GM18499 (cell line): Measurements from ENCODE around the gene MITF.

Experiments
- ATAC-seq: cut with Tn5 transposase; IDR thresholded peaks from one replicate; pipeline ENCODE4 v1.9.1; 2021; ENCODE audit warnings: moderate number of reproducible peaks; ENCODE audit not compliant: insufficient read depth, unreplicated experiment

The MITF gene

DNA sequence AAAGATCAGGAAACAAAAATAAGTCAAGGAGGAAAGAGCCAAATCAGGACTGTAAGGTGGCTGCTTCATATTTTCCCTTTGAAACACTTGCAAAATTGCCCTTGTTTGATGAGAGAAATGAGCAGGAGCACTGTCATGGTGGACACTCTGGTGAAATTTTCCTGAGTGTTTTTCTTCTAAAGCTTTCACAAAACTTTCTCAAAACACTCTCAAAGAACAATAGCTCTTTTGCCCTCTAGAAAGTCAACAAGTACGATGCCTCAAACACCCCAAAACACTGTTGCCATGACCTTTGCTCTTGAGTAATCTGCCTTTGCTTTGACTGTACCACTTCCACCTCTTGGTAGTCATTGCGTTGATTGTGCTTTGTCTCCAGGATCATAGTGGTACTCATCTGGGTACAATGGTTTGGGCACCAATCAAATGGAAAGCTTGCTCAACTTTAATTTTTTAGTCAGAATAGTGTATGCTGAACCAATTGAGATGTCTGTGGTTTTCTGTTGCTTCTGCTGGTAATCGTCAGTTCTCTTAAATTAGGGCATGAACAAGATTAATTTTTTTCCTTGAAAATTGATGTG, 13.2 kb upstream of the MITF start:
- ATAC-seq: no peak

DNA sequence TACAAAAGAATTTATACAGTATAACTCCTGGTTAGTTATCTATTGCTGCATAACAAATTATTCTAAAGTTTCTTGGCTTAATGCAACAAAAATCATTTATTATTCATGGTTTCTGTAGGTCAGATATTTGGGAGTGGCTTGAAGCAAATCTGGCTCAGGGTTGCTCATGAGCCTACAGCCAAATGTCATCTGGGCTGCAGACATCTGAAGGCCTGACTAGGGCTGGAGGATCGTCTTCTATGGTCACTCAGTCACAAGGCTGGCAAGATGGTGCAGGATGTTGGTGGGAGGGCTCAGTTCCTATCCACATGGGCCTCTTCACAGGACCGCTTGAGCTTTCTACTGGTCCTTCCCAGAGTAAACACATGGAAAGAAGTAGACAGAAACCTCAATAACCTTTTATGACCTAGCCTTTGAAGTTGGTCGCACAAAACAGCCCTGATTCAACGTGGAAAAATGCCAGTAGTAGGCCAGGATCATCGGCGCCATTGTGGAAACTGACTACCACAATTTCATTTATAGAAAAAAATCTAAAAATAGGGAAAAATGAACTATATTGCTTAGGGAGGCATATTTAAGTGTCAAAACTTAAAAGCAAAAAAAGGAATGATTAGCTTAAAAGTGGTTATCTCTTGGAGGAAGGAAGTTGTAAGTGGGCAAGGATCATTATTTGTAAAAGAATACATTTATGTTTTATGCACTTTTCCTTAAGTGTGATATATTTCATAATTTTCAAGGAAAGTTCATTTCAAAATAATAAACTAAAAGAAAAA, 9.9 kb upstream of the MITF start:
- no peak for ATAC-seq

DNA sequence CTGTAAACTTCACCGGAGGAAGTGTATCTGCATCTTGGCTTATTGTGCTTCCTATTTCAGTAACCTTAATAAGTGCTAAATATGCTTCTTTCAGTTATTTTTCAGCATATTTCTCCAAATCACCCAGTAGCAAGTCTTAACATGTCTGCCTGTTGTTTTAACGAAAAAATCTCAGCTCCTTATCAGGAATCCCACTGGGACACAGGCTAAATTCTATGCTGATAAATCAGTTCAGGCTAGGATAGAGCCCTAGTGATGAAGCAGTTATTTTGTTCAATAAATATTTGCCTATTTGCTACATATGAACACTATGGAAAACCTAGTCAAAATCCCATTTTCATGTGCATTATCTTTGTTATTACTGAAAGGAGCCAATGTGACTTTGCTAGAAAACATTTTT, 8.2 kb upstream of the MITF start:
- ATAC-seq: no peak

DNA sequence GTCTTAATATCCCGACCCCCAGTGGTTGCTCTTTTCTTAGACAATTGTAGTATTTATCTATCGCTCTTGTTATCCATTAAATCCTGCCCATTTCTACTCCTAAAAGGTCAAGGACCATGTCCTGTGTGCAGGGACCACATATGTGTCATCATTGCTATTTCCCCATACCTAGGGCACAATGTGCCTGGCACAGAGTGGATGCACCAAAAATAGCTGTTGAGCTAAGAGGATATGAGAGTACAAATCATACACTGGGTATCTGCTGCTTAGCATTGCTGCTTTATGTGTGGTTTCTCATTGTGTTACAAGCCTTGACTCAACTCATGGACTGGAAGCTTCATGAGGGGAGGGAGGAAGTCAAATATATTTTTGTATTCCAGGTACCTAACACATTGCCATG, 3.4 kb upstream of the MITF start:
- ATAC-seq: no peak

DNA sequence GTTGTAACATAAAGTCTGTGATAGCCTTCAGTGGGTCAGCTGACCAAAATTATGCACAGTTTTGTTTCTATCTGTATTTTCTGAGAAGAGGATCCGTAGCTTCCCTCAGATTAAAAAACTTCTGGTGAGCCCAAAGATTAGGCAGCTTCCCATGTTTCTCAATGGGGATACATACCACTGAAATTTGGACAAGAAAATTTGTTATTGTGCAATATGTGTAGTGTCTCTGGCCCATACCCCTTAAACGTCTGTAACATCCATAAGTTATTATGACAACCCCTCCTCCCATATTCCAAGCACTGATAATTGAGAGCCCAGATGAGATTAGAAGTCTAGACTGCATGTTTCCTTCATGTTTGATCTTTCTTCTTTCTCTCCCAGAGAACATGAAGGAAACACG, 1.9 kb upstream of the MITF start:
- ATAC-seq: no peak

DNA sequence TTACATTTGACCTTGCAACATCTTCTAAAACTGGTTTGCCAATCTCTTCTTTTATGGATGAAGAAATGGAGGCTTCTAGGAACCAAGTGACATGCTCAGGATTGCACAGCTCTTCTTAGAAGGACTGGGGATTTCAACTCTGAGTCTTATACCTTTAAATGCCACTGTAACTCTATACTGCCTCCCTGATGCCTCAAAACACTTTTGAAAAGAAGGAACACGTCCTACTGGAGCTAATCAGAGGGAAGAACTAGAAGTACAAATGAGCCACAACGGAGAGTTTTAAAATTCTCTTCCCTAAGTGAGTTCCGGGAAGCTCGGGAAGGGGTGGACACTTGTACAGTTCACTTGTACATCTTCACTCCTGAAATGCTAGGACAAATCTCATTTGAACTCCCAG, 949 bp upstream of the MITF start:
- no peak for ATAC-seq

DNA sequence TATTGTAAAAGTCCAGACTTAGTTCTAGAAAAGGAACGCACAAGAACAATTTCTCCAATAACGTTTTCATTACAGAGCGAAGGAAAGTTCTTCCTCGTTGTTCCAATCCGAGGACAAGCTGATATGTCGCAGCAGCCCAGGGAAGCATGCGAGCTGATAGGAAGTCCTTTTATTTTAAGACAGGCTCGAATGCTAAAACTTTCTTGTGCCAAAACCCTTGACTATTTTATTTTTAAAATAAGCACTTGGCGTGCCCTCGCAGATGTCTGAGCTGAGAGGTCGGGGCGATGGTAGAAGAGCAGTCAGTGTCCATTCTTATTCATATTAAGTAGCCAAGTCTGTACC, 433 bp upstream of the MITF start:
- no peak for ATAC-seq

DNA sequence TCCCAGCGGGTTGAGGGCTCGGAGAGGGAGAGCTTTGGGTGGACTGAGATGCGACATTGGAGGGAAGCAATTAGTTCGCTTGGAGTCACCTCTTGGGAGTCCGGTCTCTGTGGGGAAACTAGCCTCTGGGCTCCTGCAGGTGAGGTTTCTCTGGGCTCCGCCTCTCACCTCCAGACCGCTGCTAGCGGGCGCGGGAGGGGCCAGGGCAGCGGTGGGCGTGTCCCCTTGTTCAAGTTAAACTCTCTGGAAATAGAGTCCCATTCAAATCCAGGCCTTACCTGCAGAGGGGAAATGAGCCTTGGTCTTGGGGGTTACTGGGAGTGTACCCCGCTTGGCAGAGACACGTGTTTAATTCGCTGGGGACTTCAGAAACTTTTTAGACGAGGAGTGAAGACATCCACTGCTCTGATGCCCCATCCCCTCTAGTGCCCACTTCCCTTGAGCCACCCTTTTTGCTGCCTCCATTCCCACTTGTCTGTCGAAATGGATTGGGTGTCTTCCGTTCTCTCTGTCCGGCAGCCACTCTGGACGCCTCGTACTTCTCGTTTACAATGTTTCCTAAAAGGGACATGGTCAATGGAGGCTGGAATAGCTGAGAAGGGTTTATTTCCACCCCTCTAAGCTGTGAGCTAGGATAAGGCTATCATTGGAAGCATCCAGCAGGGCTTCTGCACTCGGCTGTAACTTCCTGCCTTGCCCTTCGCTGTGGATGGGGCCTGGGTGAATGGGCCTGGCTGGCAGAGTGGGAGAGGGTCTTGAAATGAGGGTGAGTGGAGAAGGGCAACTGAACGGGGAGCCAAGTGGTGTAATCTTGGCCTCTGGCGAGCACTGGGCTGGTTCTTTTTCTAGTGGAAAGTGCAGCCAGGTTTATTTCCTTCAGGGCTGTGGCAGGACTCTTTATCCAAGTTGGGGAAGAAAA, 1.1 kb downstream of the MITF start:
- no peak for ATAC-seq

DNA sequence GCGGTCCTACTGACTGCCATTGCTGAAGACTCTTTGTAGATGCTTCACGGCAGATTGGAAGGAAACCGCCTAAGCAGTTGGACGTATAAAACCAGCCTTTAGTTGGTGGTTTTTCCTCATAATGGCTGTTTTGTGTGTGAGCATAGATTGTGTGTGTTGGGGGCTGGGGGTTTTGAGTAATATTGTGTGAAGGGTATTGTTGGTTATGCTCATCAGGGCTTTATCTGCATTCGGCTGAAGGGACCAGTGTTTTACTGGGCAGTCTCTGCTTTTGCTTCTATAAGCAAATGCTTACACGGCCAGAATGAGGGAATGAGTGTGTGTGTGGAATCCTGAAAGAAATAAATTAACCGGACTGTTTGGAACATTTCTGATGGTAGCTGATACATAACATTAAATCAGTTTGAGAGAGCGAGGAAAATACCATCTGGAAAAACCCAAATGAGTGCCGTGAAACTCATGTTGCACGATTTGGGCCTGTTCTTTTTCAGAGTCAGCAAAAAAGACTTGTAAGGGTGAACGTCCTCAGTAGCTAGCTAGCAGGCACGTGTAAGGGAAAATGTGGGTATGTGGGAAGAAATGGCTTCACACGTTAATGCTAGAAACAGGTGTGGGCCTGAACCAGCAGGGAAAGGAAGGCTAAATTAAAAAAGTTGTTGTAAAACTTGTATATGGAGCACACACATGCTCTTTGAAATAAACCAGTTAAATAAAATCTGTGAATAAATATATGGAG, 1.9 kb downstream of the MITF start:
- no peak for ATAC-seq

DNA sequence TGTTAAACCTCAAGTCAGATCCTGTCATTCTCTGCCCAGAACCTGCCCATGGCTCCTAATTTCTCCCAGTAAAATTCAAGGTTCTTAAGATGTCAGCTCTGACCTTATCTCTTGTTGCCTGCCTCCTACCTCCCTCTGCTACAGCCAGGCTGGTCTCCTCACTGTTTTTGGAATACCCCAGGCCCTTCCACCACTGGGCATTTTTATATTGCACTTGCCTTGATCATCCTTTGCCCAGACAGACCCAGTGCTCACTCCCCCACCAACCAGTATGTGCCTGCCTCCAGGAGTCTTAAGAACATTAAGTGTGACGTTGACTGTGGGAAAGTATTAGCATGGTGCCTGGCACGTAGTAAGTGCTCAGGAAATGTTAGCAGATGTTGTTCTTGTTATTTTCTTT, 3.1 kb downstream of the MITF start:
- ATAC-seq: no peak

DNA sequence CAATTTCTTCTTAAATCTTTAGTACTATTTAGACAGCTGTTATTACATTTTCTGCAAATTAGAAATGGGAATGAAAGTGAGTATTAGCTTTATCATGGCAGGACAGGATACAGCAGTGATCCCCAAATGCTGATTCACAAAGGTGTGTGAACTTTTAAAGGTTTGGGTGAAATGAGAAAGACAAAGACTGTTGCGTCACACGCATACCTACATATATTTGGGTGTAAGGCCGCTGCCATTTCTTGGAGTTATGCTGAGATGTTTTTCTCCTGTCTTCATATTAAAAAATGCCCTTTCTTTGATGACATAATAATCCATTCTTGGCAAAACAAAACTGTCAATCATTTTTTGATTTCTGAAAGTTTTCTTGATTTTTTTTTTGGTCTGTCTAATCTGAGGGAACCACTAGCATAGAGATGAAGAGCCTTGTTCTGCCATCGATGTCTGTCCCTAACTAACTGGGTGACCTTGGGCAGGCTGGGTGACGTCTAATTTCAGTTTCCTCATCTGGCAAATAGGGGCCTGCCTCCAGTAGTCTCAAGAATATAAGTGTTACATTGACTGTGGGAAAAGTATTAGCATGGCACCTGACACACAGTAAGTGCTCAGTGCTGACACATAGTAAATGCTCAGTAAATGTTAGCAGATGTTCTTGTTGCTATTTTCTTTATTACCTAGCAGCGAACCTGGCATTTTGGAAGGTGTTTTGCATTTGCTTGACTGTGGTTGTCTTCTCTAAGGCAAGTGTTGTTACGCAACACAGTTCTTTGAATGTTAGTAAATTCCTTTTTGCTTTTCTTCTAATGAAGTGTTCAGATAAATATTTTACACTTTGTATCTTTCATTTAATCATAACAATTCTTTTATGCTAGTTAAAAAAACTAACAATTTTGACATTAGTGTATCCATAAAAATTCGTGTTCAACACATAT, 5.0 kb downstream of the MITF start:
- ATAC-seq: no peak

DNA sequence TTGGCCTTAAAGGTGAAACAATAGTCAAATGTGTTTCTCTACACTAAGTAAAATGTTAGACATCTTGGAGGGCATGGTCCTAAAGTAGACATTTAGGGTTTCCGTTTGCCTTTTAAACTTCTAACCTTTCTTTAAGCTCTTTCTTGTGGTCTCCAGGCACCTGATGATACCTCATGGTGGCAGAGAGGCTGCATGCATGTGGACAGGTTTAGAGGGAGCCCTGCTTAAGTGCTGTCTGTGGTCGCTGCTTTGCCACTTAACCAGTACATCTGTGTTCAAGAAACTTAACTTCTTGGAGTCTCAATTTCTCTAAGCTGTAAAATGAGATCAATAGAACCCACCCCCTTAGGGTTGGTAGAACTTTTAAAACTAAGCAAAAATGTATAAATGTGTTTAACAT, 6.2 kb downstream of the MITF start:
- no peak for ATAC-seq

DNA sequence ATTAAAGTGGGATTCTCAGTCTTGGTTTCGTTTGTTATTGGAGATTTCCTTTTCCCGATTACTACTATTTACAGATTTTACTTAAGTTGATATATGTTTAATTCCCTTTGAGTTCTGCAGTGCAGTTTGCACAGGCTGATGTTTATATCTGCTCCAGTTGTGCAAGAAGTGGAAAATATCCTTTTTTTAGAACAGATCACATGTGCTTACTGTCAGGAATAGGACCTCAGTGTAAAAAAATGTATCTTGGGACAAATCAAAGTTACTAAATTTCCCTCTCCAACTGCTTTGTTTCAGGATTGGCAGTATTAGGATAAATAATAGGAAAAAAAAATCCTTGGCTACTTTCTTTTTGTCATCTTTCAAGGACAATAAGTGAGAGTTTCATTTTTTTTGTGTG, 6.9 kb downstream of the MITF start:
- no peak for ATAC-seq

DNA sequence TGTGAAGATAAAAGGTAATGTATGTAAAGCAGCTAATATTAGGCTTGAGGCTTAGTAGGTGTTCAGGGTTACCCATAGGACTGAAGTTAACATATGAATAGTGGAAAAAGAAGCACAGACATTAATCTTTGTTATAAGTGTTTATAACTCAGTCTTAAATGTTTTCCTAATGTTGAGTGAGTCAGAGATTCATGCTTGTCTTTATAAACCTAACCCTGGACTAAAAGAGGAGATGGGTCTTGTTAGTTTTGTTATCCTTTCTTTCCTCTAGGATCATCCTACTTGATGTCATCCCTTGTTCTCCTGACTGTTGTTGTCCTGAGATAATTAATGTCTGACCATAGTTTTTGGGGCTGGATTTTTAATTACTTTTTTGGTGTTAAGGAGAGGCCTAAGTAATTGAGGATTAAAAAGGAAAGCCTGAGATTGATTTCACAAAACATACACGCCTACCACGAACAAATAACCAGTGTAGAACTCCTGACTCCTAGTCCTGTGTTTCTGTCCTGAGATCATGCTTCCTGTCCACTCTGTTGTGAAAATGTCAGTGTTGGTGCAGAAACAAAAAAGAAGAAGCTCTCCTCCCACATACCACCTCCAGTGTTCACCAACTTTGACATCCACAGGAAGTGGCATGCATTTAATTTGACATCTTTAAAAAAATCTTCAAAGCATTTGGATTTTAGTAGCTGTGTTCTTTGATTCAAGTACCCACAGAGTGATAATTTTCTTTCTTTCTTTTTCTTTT, 8.4 kb downstream of the MITF start:
- no peak for ATAC-seq

DNA sequence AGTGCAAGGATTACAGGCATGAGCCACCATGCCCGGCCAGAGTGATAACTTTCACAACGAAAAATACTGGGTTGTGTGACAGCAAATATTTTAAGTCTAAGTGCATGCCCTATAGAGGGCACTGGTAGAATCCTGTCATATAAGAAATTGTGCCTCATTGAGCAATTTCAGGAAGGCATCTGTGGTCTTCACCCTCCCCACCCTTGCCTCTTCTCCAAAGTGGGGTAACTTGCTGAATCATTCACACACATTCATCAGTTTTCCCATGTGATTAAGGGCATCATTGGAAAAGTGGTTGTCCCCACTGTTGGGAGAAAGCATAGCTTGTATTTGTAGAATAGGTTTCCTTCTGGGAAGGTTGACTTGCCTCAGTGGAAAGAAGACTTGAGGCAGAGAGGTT, 9.2 kb downstream of the MITF start:
- no peak for ATAC-seq

DNA sequence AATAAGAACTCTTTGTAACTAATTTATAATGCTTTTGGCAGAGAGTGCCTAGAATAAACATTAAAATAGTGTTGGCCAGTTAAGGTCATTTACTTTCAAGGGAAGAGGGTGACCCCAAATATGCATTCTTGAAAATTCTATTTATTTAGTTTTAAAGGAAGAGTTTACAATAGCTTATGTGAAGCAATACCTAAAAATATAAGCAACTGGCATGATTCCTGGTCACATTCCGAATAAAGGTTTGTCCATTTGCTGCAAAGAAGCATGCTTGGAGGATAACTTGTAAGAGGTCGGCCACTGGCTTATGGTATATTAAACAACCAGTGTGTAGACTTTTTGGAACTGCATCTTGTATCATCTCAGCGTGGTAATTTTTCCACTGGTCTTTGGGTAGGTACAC, 10.2 kb downstream of the MITF start:
- no peak for ATAC-seq

DNA sequence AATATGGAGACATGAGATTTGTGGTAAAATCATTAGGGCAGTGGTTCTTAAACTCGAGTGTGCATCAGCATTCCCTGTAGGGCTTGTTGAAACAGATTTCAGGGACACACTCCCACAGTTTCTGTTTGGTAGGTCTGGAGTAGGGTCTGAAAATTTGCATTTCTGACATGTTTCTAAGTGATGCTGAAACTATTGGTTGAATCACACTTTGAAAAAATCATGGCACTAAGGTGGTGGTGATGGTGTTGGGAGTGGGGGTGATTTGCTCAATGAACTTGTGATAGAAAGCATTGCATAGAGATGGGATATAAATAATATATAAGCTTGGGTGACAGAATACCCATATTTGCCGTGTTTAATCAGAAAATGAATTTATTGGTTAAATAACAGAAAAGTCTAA, 11.3 kb downstream of the MITF start:
- ATAC-seq: no peak

DNA sequence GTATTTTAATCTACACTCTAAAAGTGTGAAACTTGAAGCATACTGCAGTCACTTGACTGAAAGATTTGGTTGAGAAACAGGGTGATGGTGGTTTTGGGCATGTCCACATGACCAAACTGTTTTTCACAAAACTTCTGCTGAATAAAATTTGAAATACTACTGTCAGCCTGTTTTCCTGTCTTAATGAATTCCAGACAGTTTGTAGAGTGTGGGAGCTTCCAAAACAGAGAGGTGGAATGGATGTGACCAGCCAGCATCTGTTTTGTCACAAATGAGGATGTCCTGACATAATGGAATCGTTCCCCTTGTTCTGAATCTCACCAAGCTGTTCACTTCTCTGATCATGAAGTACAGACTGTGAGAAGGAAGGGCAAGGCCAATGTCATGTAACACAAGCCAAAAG, 11.8 kb downstream of the MITF start:
- ATAC-seq: no peak

DNA sequence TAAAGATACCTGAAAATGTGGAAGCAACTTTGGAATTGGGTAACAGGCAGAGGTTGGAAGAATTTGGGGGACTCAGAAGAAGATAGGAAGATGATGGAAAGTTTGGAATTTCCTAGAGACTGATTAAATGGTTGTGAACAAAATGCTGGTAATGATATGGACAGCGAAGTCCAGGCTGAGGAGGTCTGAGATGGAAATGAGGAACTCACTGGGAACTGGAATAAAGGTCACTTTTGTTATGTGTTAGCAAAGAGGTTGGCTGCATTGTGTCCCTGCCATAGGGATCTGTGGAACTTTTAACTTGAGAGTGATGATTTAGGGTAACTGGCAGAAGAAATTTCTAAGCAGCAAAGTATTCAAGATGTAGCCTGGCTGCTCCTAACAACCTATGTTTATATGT, 13.0 kb downstream of the MITF start:
- ATAC-seq: no peak
